GM21515 (cell line): Measurements from ENCODE around the gene GLS.

Experiments
- ATAC-seq: cut with Tn5 transposase; IDR thresholded peaks from one replicate; pipeline ENCODE4 v1.9.1; 2021; ENCODE audit not compliant: unreplicated experiment

GLS gene

GRCh38 chr2:190968522-190968921, 87.9 kb downstream of the GLS start:
- no peak for ATAC-seq

- ATAC-seq, result no peak
Measured at GRCh38 chr2:190970160-190970559, 89.5 kb downstream of the GLS start.

- ATAC-seq, result no peak
Measured at GRCh38 chr2:190970873-190971506, 90.4 kb downstream of the GLS start.

- ATAC-seq, result no peak
Measured at GRCh38 chr2:190972213-190972612, 91.6 kb downstream of the GLS start.

GRCh38 chr2:190972846-190973245, 92.2 kb downstream of the GLS start:
- no peak for ATAC-seq

GRCh38 chr2:190973262-190973661, 92.6 kb downstream of the GLS start:
- no peak for ATAC-seq

GRCh38 chr2:190973726-190974628, 93.4 kb downstream of the GLS start:
- ATAC-seq, result no peak

- no peak for ATAC-seq
Measured at GRCh38 chr2:190974629-190975361, 94.2 kb downstream of the GLS start.

- no peak for ATAC-seq
Measured at GRCh38 chr2:190976521-190976920, 95.9 kb downstream of the GLS start.

GRCh38 chr2:190977505-190977904, 96.9 kb downstream of the GLS start:
- ATAC-seq, result no peak

- no peak for ATAC-seq
Measured at GRCh38 chr2:190978389-190979053, 97.9 kb downstream of the GLS start.

- ATAC-seq, result no peak
Measured at GRCh38 chr2:190979906-190980629, 99.4 kb downstream of the GLS start.

- ATAC-seq, result no peak
Measured at GRCh38 chr2:190980630-190981209, 100.1 kb downstream of the GLS start.

- ATAC-seq, result no peak
Measured at GRCh38 chr2:190981333-190981732, 100.7 kb downstream of the GLS start.

- no peak for ATAC-seq
Measured at GRCh38 chr2:190981733-190982132, 101.1 kb downstream of the GLS start.

GRCh38 chr2:190982262-190983034, 101.8 kb downstream of the GLS start:
- ATAC-seq, result no peak

GRCh38 chr2:190984595-190984994, 104.0 kb downstream of the GLS start:
- no peak for ATAC-seq

- no peak for ATAC-seq
Measured at GRCh38 chr2:190986221-190986953, 105.8 kb downstream of the GLS start.

- ATAC-seq, result no peak
Measured at GRCh38 chr2:190987116-190987515, 106.5 kb downstream of the GLS start.
